PC-9 (cell line): ENCODE results near the gene BBX. TPM values are rescaled to one million over a fixed set of nuclear protein-coding genes. Genes with fewer than 3 reads are reported as not detected.

Experiments used
- BruUV-seq: library from RNA; stranded (reverse); fragments of 400-500 nt; replicated peaks from 2 replicates; lab custom pipeline; 2021; lab: Mats Ljungman, UMichigan
- CTCF ChIA-PET: fragments of 300-600 bp; sonication (Branson Sonifier 250); formaldehyde crosslinking; loops from one replicate; lab custom pipeline; 2022; ENCODE audit warnings: antibody characterized with exemption; lab: Charles Lee
- POLR2A ChIA-PET: fragments of 300-600 bp; sonication (Branson Sonifier 250); formaldehyde crosslinking; loops from one replicate; lab custom pipeline; 2022; ENCODE audit warnings: antibody characterized with exemption; ENCODE audit not compliant: unreplicated experiment; lab: Charles Lee
- DNase-seq, 2 experiments: peaks; one replicate each; pipeline versions ENCODE4 v3.0.0 to v3.0.0-alpha.2; 2015 to 2022; ENCODE audit warnings: mixed read lengths in 1 of 2
- H2AFZ ChIP-seq: fragments of 200-600 bp; sonication (generic); 2 replicates; pipeline ENCODE4 v1.8.1; 2017; ENCODE audit warnings: antibody characterized with exemption
- H3F3A ChIP-seq: fragments of 200-600 bp; sonication (generic); 2 replicates; pipeline ENCODE4 v1.8.1; 2017; ENCODE audit warnings: antibody characterized with exemption, mild to moderate bottlenecking, low read depth; ENCODE audit not compliant: insufficient read depth
- H3K27ac ChIP-seq: fragments of 200-600 bp; sonication (generic); 2 replicates; pipeline ENCODE4 v1.6.1; 2016; ENCODE audit warnings: mixed run types
- H3K27me3 ChIP-seq: fragments of 200-600 bp; sonication (generic); 2 replicates; pipeline ENCODE4 v1.6.1; 2016; ENCODE audit warnings: low read depth, mixed run types; ENCODE audit not compliant: insufficient read depth
- H3K36me3 ChIP-seq: fragments of 200-600 bp; sonication (generic); 2 replicates; pipeline ENCODE4 v1.6.1; 2016; ENCODE audit warnings: low read depth, mixed run types
- H3K4me1 ChIP-seq: fragments of 200-600 bp; sonication (generic); replicated peaks from 2 replicates; pipeline ENCODE4 v1.6.1; 2016; ENCODE audit warnings: mixed run types; ENCODE audit not compliant: insufficient read depth
- H3K4me2 ChIP-seq: fragments of 200-600 bp; sonication (generic); 2 replicates; pipeline ENCODE4 v1.6.1; 2017; ENCODE audit warnings: mixed run types
- H3K4me3 ChIP-seq: fragments of 200-600 bp; sonication (generic); 2 replicates; pipeline ENCODE4 v1.6.1; 2016; ENCODE audit warnings: mixed run types
- H3K79me2 ChIP-seq: fragments of 200-600 bp; sonication (generic); 2 replicates; pipeline ENCODE4 v1.6.1; 2017; ENCODE audit warnings: low read depth, mixed run types
- H3K9me2 ChIP-seq: fragments of 200-600 bp; sonication (generic); 2 replicates; pipeline ENCODE4 v1.8.1; 2017; ENCODE audit warnings: mild to moderate bottlenecking; ENCODE audit not compliant: insufficient read depth
- H3K9me3 ChIP-seq: fragments of 200-600 bp; sonication (generic); 2 replicates; pipeline ENCODE4 v1.8.1; 2016; ENCODE audit warnings: low read depth; ENCODE audit not compliant: insufficient read depth
- H4K20me1 ChIP-seq: fragments of 200-600 bp; sonication (generic); 2 replicates; pipeline ENCODE4 v1.8.1; 2017; ENCODE audit not compliant: insufficient read depth
- CTCF ChIP-seq: fragments of 200-600 bp; sonication (generic); conservative IDR thresholded peaks from 2 replicates; pipeline ENCODE4 v1.6.1; 2017; ENCODE audit warnings: mixed run types, antibody characterized with exemption, mild to moderate bottlenecking, moderate library complexity
- EZH2 ChIP-seq: fragments of 200-600 bp; sonication (generic); IDR thresholded peaks from 2 replicates; pipeline ENCODE4 v1.8.0; 2017; ENCODE audit warnings: antibody characterized with exemption, low read depth
- intact Hi-C: fragments of 100-400 bp; cut with micrococcal nuclease; formaldehyde crosslinking; loops from one replicate; pipeline ENCODE4 v1.10.0; 2022; ENCODE audit not compliant: unreplicated experiment
- total RNA-seq: library from RNA; stranded (reverse); gene quantifications from 2 replicates; pipeline ENCODE4 v1.2.3, GENCODE V29; 2021

BBX gene
- total RNA-seq, 1 experiment from 2014 or later, result 91.7 TPM

GRCh38 chr3:107662586-107662985 is 139.8 kb downstream of the BBX start:
- Histone ChIP-seq H3K27ac (no peak overlapping the region), H3K4me2 (no peak overlapping the region), H3K27me3 (no peaks in the 10 kb centered on the region), H3K36me3 (no peaks in the 10 kb centered on the region), H3K9me2 (no peaks in the 10 kb centered on the region; the same call in 1 of the 2 replicates), H2AFZ (no peak overlapping the region), H3K4me3 (no peak overlapping the region), H4K20me1 (peaks cover 7% of the 10 kb centered on the region), H3K79me2 (no peaks in the 10 kb centered on the region), H3K9me3 (no peaks in the 10 kb centered on the region), H3F3A (no peaks in the 10 kb centered on the region), H3K4me1 (no peaks in the 10 kb centered on the region)
- CTCF ChIA-PET, result interaction anchor here (0.7 kb wide), 1 partner anchor 93 kb away, joined by 10 read pairs; no protein-coding TSS in a partner anchor
- POLR2A ChIA-PET, result interaction anchor here (0.6 kb wide), 1 partner anchor 1258 kb away, joined by 5 read pairs; no protein-coding TSS in a partner anchor
- no TSS peak for BruUV-seq
- intact Hi-C loops, result loop anchor here (5.0 to 10.0 kb wide), 4 partner anchors 238 to 815 kb away; no protein-coding TSS in a partner anchor
- DNase-seq, result no peak
- TF ChIP-seq EZH2 (no peak), CTCF (no peak)

GRCh38 chr3:107663266-107663665 is 140.5 kb downstream of the BBX start:
- Histone ChIP-seq H2AFZ (no peak overlapping the region), H3K9me3 (no peaks in the 10 kb centered on the region), H3K4me1 (no peaks in the 10 kb centered on the region), H4K20me1 (peaks cover 7% of the 10 kb centered on the region), H3K4me3 (no peak overlapping the region), H3K79me2 (no peaks in the 10 kb centered on the region; the same call in 1 of the 2 replicates), H3K9me2 (no peaks in the 10 kb centered on the region), H3K36me3 (no peaks in the 10 kb centered on the region), H3F3A (no peaks in the 10 kb centered on the region), H3K4me2 (no peak overlapping the region), H3K27ac (no peak overlapping the region), H3K27me3 (no peaks in the 10 kb centered on the region)
- no TSS peak for BruUV-seq
- no peak for DNase-seq
- CTCF ChIA-PET, result interaction anchor here (0.6 to 0.7 kb wide), 3 partner anchors 131 to 1790 kb away, joined by 3 to 4 read pairs (median 4); no protein-coding TSS in a partner anchor
- TF ChIP-seq CTCF, result no peak
- intact Hi-C loops, result loop anchor here (5.0 to 10.0 kb wide), 4 partner anchors 238 to 814 kb away; no protein-coding TSS in a partner anchor
- POLR2A ChIA-PET, result no interaction called here

GRCh38 chr3:107664614-107665013 is 141.9 kb downstream of the BBX start:
- Histone ChIP-seq H3K4me2 (no peak overlapping the region), H3K27me3 (no peaks in the 10 kb centered on the region), H3K4me3 (no peak overlapping the region), H3F3A (no peaks in the 10 kb centered on the region), H4K20me1 (peaks cover 7% of the 10 kb centered on the region), H3K79me2 (no peaks in the 10 kb centered on the region; the same call in 1 of the 2 replicates), H3K36me3 (no peaks in the 10 kb centered on the region), H3K27ac (no peak overlapping the region), H3K4me1 (no peaks in the 10 kb centered on the region), H3K9me2 (no peaks in the 10 kb centered on the region), H3K9me3 (no peaks in the 10 kb centered on the region), H2AFZ (no peak overlapping the region)
- intact Hi-C loops, result loop anchor here (5.0 to 10.0 kb wide), 4 partner anchors 240 to 813 kb away; no protein-coding TSS in a partner anchor
- CTCF ChIA-PET, result interaction anchor here (0.6 kb wide), 1 partner anchor 81 kb away, joined by 3 read pairs; no protein-coding TSS in a partner anchor
- DNase-seq, result no peak
- TF ChIP-seq EZH2 (no peak), CTCF (no peak)
- BruUV-seq, result no TSS peak
- POLR2A ChIA-PET, result interaction anchor here (0.5 to 0.7 kb wide), 2 partner anchors 463 to 645 kb away, joined by 3 to 6 read pairs; no protein-coding TSS in a partner anchor
